KOPT-K1 (cell line): ENCODE results near the gene CCRL2.
A peak's percentile ranks its signal among the peaks of the same experiment; 100 is the strongest.

ENCODE experiments used
- H3K27ac ChIP-seq: fragments of 200-600 bp; sonication (generic); 2 replicates; pipeline ENCODE4 v1.5.1; 2016; ENCODE audit warnings: antibody characterized with exemption, mild to moderate bottlenecking, low read depth, low read length; ENCODE audit not compliant: poor library complexity, severe bottlenecking
- H3K36me3 ChIP-seq: fragments of 200-600 bp; sonication (generic); 2 replicates; pipeline ENCODE4 v1.5.1; 2017; ENCODE audit warnings: antibody characterized with exemption, mild to moderate bottlenecking, low read length, moderate library complexity; ENCODE audit not compliant: insufficient read depth
- H3K9me3 ChIP-seq: fragments of 200-600 bp; sonication (generic); 2 replicates; pipeline ENCODE4 v1.5.1; 2017; ENCODE audit warnings: antibody characterized with exemption, low read length, mild to moderate bottlenecking; ENCODE audit not compliant: insufficient read depth, poor library complexity, severe bottlenecking

The CCRL2 gene

GRCh38 chr3:46407970-46408369 is 911 bp downstream of the CCRL2 start:
- Histone ChIP-seq H3K27ac (peak overlapping the region; percentile 84), H3K9me3 (no peaks in the 10 kb centered on the region), H3K36me3 (peaks cover 7% of the 10 kb centered on the region; the same call in 1 of the 2 replicates)

- H3K36me3 ChIP-seq: peaks cover 7% of the 10 kb centered on the region; the same call in 1 of the 2 replicates
- H3K9me3 ChIP-seq: no peaks in the 10 kb centered on the region
- H3K27ac ChIP-seq: peak overlapping the region; percentile 84
These were observed 1.8 kb downstream of the CCRL2 start for GRCh38 chr3:46408853-46409252.

- Histone ChIP-seq H3K9me3 (no peaks in the 10 kb centered on the region), H3K36me3 (peaks cover 7% of the 10 kb centered on the region; the same call in 1 of the 2 replicates), H3K27ac (peak overlapping the region; percentile 84)
These were observed 2.9 kb downstream of the CCRL2 start for GRCh38 chr3:46409739-46410489.

- peaks cover 7% of the 10 kb centered on the region; the same call in 1 of the 2 replicates for H3K36me3 ChIP-seq
- H3K9me3 ChIP-seq: no peaks in the 10 kb centered on the region
- no peak overlapping the region for H3K27ac ChIP-seq
These were observed 3.6 kb downstream of the CCRL2 start for GRCh38 chr3:46410669-46411068.

GRCh38 chr3:46411271-46411670 is 4.2 kb downstream of the CCRL2 start:
- peaks cover 7% of the 10 kb centered on the region; the same call in 1 of the 2 replicates for H3K36me3 ChIP-seq
- no peak overlapping the region for H3K27ac ChIP-seq
- H3K9me3 ChIP-seq: no peaks in the 10 kb centered on the region

GRCh38 chr3:46412786-46413298 is 5.8 kb downstream of the CCRL2 start:
- H3K27ac ChIP-seq: no peak overlapping the region
- H3K36me3 ChIP-seq: peaks cover 7% of the 10 kb centered on the region; the same call in 1 of the 2 replicates
- H3K9me3 ChIP-seq: no peaks in the 10 kb centered on the region

- H3K9me3 ChIP-seq: no peaks in the 10 kb centered on the region
- no peak overlapping the region for H3K27ac ChIP-seq
- peaks cover 2% of the 10 kb centered on the region; the same call in 1 of the 2 replicates for H3K36me3 ChIP-seq
These were observed 6.9 kb downstream of the CCRL2 start for GRCh38 chr3:46413951-46414350.

GRCh38 chr3:46414739-46415138 is 7.7 kb downstream of the CCRL2 start:
- H3K36me3 ChIP-seq: no peaks in the 10 kb centered on the region
- H3K9me3 ChIP-seq: no peaks in the 10 kb centered on the region
- H3K27ac ChIP-seq: no peak overlapping the region

- Histone ChIP-seq H3K36me3 (no peaks in the 10 kb centered on the region), H3K27ac (no peak overlapping the region), H3K9me3 (no peaks in the 10 kb centered on the region)
These were observed 9.2 kb downstream of the CCRL2 start for GRCh38 chr3:46416125-46416810.

- Histone ChIP-seq H3K9me3 (no peaks in the 10 kb centered on the region), H3K27ac (no peak overlapping the region), H3K36me3 (no peaks in the 10 kb centered on the region)
These were observed 9.9 kb downstream of the CCRL2 start for GRCh38 chr3:46416811-46417510.

- Histone ChIP-seq H3K36me3 (no peaks in the 10 kb centered on the region), H3K9me3 (no peaks in the 10 kb centered on the region), H3K27ac (no peak overlapping the region)
These were observed 11.0 kb downstream of the CCRL2 start for GRCh38 chr3:46417841-46418611.

- H3K36me3 ChIP-seq: no peaks in the 10 kb centered on the region
- H3K27ac ChIP-seq: no peak overlapping the region
These were observed 12.8 kb downstream of the CCRL2 start for GRCh38 chr3:46419816-46420215.

GRCh38 chr3:46420931-46421330 is 13.9 kb downstream of the CCRL2 start:
- no peaks in the 10 kb centered on the region for H3K9me3 ChIP-seq
- no peak overlapping the region for H3K27ac ChIP-seq
- H3K36me3 ChIP-seq: no peaks in the 10 kb centered on the region

More at GRCh38 chr3:46419816-46420215, 12.8 kb downstream of the CCRL2 start:
- H3K9me3 ChIP-seq: no peaks in the 10 kb centered on the region

- Histone ChIP-seq H3K9me3 (no peaks in the 10 kb centered on the region), H3K27ac (no peak overlapping the region), H3K36me3 (no peaks in the 10 kb centered on the region)
These were observed 15.6 kb downstream of the CCRL2 start for GRCh38 chr3:46422617-46423016.
